H9 (cell line): ENCODE data around the gene EFNB2. TPM values are rescaled to one million over a fixed set of nuclear protein-coding genes. Genes with fewer than 3 reads are reported as not detected.

Source experiments
- DNase-seq: peaks from one replicate; pipeline ENCODE4 v3.0.0-alpha.2; 2017
- H2AFZ ChIP-seq: one replicate; pipeline ENCODE4 v1.6.1; 2013; ENCODE audit warnings: mild to moderate bottlenecking, low read length, control low read depth, moderate library complexity
- H2AK5ac ChIP-seq: 2 replicates; pipeline ENCODE4 v1.6.1; 2013; ENCODE audit warnings: low read length, control low read depth, mixed read lengths; ENCODE audit not compliant: insufficient read length
- H2BK120ac ChIP-seq: one replicate; pipeline ENCODE4 v1.6.1; 2013; ENCODE audit warnings: low read depth, mild to moderate bottlenecking, low read length, control low read depth, inconsistent platforms; ENCODE audit not compliant: poor library complexity, severe bottlenecking
- H2BK12ac ChIP-seq: 2 replicates; pipeline ENCODE4 v1.6.1; 2013; ENCODE audit warnings: low read length, control low read depth, mixed read lengths, low read depth; ENCODE audit not compliant: insufficient read length
- H2BK15ac ChIP-seq: 2 replicates; pipeline ENCODE4 v1.6.1; 2013; ENCODE audit warnings: low read depth, low read length, control low read depth
- H2BK20ac ChIP-seq: one replicate; pipeline ENCODE4 v1.6.1; 2013; ENCODE audit warnings: low read depth, mild to moderate bottlenecking, low read length, control low read depth, inconsistent platforms; ENCODE audit not compliant: poor library complexity, severe bottlenecking
- H2BK5ac ChIP-seq: 2 replicates; pipeline ENCODE4 v1.6.1; 2013; ENCODE audit warnings: low read length, control low read depth, mixed read lengths; ENCODE audit not compliant: insufficient read length
- H3K14ac ChIP-seq: 2 replicates; pipeline ENCODE4 v1.6.1; 2013; ENCODE audit warnings: low read length, control low read depth; ENCODE audit not compliant: insufficient read depth
- H3K18ac ChIP-seq: 2 replicates; pipeline ENCODE4 v1.6.1; 2013; ENCODE audit warnings: low read depth, mild to moderate bottlenecking, mixed read lengths, low read length, control low read depth; ENCODE audit not compliant: insufficient read length
- H3K23ac ChIP-seq: 2 replicates; pipeline ENCODE4 v1.6.1; 2013; ENCODE audit warnings: low read length, control low read depth, mixed read lengths, low read depth; ENCODE audit not compliant: insufficient read length
- H3K23me2 ChIP-seq: 2 replicates; pipeline ENCODE4 v1.6.1; 2013; ENCODE audit warnings: low read depth, mild to moderate bottlenecking, mixed read lengths, low read length, control low read depth; ENCODE audit not compliant: insufficient read length, poor library complexity, severe bottlenecking
- H3K27ac ChIP-seq: 2 replicates; pipeline ENCODE4 v1.5.1; 2013; ENCODE audit warnings: low read length, control low read depth, mixed read lengths, low read depth; ENCODE audit not compliant: insufficient read length
- H3K27me3 ChIP-seq: 2 replicates; pipeline ENCODE4 v1.6.1; 2013; ENCODE audit warnings: low read length, control low read depth, inconsistent platforms; ENCODE audit not compliant: insufficient read depth
- H3K4ac ChIP-seq: 2 replicates; pipeline ENCODE4 v1.6.1; 2013; ENCODE audit warnings: low read depth, mild to moderate bottlenecking, control low read depth, inconsistent platforms, low read length, moderate library complexity
- H3K4me1 ChIP-seq: 2 replicates; pipeline ENCODE4 v1.6.1; 2013; ENCODE audit warnings: low read length, control low read depth, inconsistent platforms; ENCODE audit not compliant: insufficient read depth
- H3K4me2 ChIP-seq: 2 replicates; pipeline ENCODE4 v1.6.1; 2013; ENCODE audit warnings: low read length, control low read depth, mixed read lengths; ENCODE audit not compliant: insufficient read length, insufficient read depth
- H3K56ac ChIP-seq: 2 replicates; pipeline ENCODE4 v1.6.1; 2013; ENCODE audit warnings: low read depth, mild to moderate bottlenecking, mixed read lengths, low read length, control low read depth; ENCODE audit not compliant: insufficient read length
- H3K79me1 ChIP-seq: 2 replicates; pipeline ENCODE4 v1.6.1; 2013; ENCODE audit warnings: low read depth, mild to moderate bottlenecking, moderate library complexity, low read length, control low read depth, inconsistent platforms; ENCODE audit not compliant: insufficient read depth, poor library complexity, severe bottlenecking
- H3K79me2 ChIP-seq: 2 replicates; pipeline ENCODE4 v1.6.1; 2013; ENCODE audit warnings: low read length, control low read depth, inconsistent platforms; ENCODE audit not compliant: insufficient read depth
- H3K9ac ChIP-seq: 2 replicates; pipeline ENCODE4 v1.6.1; 2013; ENCODE audit warnings: low read length, control low read depth, mixed read lengths; ENCODE audit not compliant: insufficient read length; ENCODE audit errors: extremely low read depth
- H3K9me3 ChIP-seq: one replicate; pipeline ENCODE4 v1.6.1; 2013; ENCODE audit warnings: low read depth, low read length, inconsistent platforms; ENCODE audit not compliant: control insufficient read depth
- H3T11ph ChIP-seq: one replicate; pipeline ENCODE4 v1.6.1; 2013; ENCODE audit warnings: mild to moderate bottlenecking, low read length, control low read depth, inconsistent platforms
- H4K20me1 ChIP-seq: one replicate; pipeline ENCODE4 v1.6.1; 2013; ENCODE audit not compliant: control insufficient read depth, insufficient read length, insufficient read depth
- H4K5ac ChIP-seq: 2 replicates; pipeline ENCODE4 v1.6.1; 2013; ENCODE audit warnings: low read depth, mild to moderate bottlenecking, mixed read lengths, low read length, control low read depth; ENCODE audit not compliant: insufficient read length
- H4K8ac ChIP-seq: replicated peaks from 2 replicates; pipeline ENCODE4 v1.6.1; 2013; ENCODE audit warnings: low read length, control low read depth, mixed read lengths, low read depth; ENCODE audit not compliant: insufficient read length
- H4K91ac ChIP-seq: 2 replicates; pipeline ENCODE4 v1.6.1; 2013; ENCODE audit warnings: low read depth, mild to moderate bottlenecking, moderate library complexity, mixed read lengths, low read length, control low read depth; ENCODE audit not compliant: insufficient read length
- H3K27ac Mint-ChIP-seq, 3 experiments: 2 replicates in 2 of 3; 3 replicates in 1 of 3; pipeline ENCODE4 v1.8.0; 2020 to 2021; ENCODE audit warnings: mixed read lengths in 3 of 3, mild to moderate bottlenecking in 1 of 3, moderate library complexity in 1 of 3
- H3K27me3 Mint-ChIP-seq: 2 replicates; pipeline ENCODE4 v1.8.0; 2021; ENCODE audit warnings: low read depth, mild to moderate bottlenecking, moderate library complexity, mixed read lengths
- H3K36me3 Mint-ChIP-seq, 3 experiments: 2 replicates in 2 of 3; 3 replicates in 1 of 3; pipeline ENCODE4 v1.8.0; 2020 to 2021; ENCODE audit warnings: low read depth in 3 of 3, mixed read lengths in 3 of 3; ENCODE audit not compliant: insufficient read depth in 1 of 3
- H3K4me1 Mint-ChIP-seq, 2 experiments: 2 replicates each; pipeline ENCODE4 v1.8.0; 2020; ENCODE audit warnings: mixed read lengths in 2 of 2
- H3K4me3 Mint-ChIP-seq, 2 experiments: 2 replicates in 1 of 2; 3 replicates in 1 of 2; pipeline ENCODE4 v1.8.0; 2020 to 2021; ENCODE audit warnings: mild to moderate bottlenecking in 2 of 2, mixed read lengths in 2 of 2, moderate library complexity in 1 of 2
- H3K9me3 Mint-ChIP-seq, 2 experiments: 2 replicates in 1 of 2; 3 replicates in 1 of 2; pipeline ENCODE4 v1.8.0; 2020; ENCODE audit warnings: mild to moderate bottlenecking in 2 of 2, mixed read lengths in 2 of 2, moderate library complexity in 1 of 2
- WGBS: extraction: QIAGEN DNeasy Blood & Tissue Kit; methylation state at CpG from one replicate; pipeline ENCODE4 v1.1.7; 2013; ENCODE audit warnings: missing lambda C conversion rate, low lambda C conversion rate, mixed read lengths; ENCODE audit not compliant: insufficient read length; ENCODE audit errors: extremely low coverage; 5-methylcytosine and 5-hydroxymethylcytosine counted together
- total RNA-seq: library from RNA; stranded (reverse); gene quantifications from 2 replicates; pipeline ENCODE4 v1.2.1, GENCODE V29; 2021
- TF ChIP-seq, protein P1 (sequence below): fragments of 200-600 bp; sonication (generic); conservative IDR thresholded peaks from 3 replicates; pipeline ENCODE4 v1.8.0; 2021; ENCODE audit warnings: antibody characterized with exemption, mild to moderate bottlenecking

EFNB2 gene
- total RNA-seq, 1 experiment from 2014 or later: 12.7 TPM

DNA sequence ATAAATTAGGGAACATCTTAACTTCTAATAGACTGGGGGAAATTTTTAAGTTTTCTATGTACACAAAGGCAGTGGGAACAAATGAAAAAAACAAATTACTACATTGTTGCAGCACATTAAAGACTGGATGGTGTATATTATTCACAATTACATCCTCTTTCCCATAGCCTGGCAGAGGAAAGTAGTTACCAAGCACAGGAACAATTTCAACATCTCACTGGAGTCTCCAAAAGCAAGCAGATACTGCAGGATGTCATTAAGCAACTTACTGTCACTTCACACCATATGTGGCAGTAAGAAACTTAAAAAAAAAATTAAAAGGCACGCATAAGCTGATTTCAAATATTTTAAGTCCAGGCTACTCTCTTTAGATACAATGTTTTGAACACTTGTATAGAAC is 6.4 kb upstream of the EFNB2 start:
- no peak overlapping the region for H3K27ac ChIP-seq
- peaks cover 0 to 14% of the 10 kb centered on the region in 2 experiments; a peak in 2 of 4 replicates for H3K4me1 Mint-ChIP-seq
- H3K14ac ChIP-seq: no peak overlapping the region
- no peaks in the 10 kb centered on the region for H3K9me3 ChIP-seq
- no peak overlapping the region for H3K4ac ChIP-seq
- DNase-seq: no peak
- H3K9ac ChIP-seq: no peak overlapping the region
- no peak overlapping the region for H3T11ph ChIP-seq
- no peak overlapping the region for H2BK15ac ChIP-seq
- no peak overlapping the region for H3K4me2 ChIP-seq
- no peak overlapping the region for H2BK20ac ChIP-seq
- no peak overlapping the region for H2BK5ac ChIP-seq
- no peak overlapping the region for H4K5ac ChIP-seq
- no peaks in the 10 kb centered on the region for H3K23me2 ChIP-seq
- no peak overlapping the region for H3K23ac ChIP-seq
- no peaks in the 10 kb centered on the region for H3K27me3 Mint-ChIP-seq
- no peaks in the 10 kb centered on the region for H3K27me3 ChIP-seq
- no peaks in the 10 kb centered on the region for H4K20me1 ChIP-seq
- WGBS: no CpG with 5 or more reads among the region's 1 CpG
- no peak overlapping the region for H2AK5ac ChIP-seq
- peaks cover 9 to 32% (median 24%) of the 10 kb centered on the region in 3 experiments; a peak in 5 of 7 replicates for H3K36me3 Mint-ChIP-seq
- peaks cover 3% of the 10 kb centered on the region; the same call in 1 of the 2 replicates for H3K79me2 ChIP-seq
- no peak overlapping the region for H2BK12ac ChIP-seq
- no peak overlapping the region for H2BK120ac ChIP-seq
- H3K56ac ChIP-seq: no peak overlapping the region
- no peak overlapping the region for H4K91ac ChIP-seq
- H4K8ac ChIP-seq: no peak overlapping the region
- no peak overlapping the region for H3K4me3 Mint-ChIP-seq
- no peak overlapping the region for H2AFZ ChIP-seq
- no peaks in the 10 kb centered on the region for H3K4me1 ChIP-seq
- H3K79me1 ChIP-seq: peaks cover 3% of the 10 kb centered on the region
- H3K18ac ChIP-seq: no peak overlapping the region
- TF ChIP-seq, protein P1, sequence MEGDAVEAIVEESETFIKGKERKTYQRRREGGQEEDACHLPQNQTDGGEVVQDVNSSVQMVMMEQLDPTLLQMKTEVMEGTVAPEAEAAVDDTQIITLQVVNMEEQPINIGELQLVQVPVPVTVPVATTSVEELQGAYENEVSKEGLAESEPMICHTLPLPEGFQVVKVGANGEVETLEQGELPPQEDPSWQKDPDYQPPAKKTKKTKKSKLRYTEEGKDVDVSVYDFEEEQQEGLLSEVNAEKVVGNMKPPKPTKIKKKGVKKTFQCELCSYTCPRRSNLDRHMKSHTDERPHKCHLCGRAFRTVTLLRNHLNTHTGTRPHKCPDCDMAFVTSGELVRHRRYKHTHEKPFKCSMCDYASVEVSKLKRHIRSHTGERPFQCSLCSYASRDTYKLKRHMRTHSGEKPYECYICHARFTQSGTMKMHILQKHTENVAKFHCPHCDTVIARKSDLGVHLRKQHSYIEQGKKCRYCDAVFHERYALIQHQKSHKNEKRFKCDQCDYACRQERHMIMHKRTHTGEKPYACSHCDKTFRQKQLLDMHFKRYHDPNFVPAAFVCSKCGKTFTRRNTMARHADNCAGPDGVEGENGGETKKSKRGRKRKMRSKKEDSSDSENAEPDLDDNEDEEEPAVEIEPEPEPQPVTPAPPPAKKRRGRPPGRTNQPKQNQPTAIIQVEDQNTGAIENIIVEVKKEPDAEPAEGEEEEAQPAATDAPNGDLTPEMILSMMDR: no peak
- no peaks in the 10 kb centered on the region for H3K9me3 Mint-ChIP-seq
- H3K27ac Mint-ChIP-seq: no peak overlapping the region
